Measurements from ENCODE around the gene KATNB1.

- TF ChIP-seq NPAS2 (CRISPR knock-in tag; IDR thresholded peaks at IDR 0.05; ENCODE audit: borderline replicate concordance) (no peak), CEBPB (IDR thresholded peaks at IDR 0.05) (no peak), POLR2A (IDR thresholded peaks at IDR 0.05; ENCODE audit: low read length) (no peak), JUNB (IDR thresholded peaks at IDR 0.05) (no peak)
- TF ChIP-seq, protein P1, sequence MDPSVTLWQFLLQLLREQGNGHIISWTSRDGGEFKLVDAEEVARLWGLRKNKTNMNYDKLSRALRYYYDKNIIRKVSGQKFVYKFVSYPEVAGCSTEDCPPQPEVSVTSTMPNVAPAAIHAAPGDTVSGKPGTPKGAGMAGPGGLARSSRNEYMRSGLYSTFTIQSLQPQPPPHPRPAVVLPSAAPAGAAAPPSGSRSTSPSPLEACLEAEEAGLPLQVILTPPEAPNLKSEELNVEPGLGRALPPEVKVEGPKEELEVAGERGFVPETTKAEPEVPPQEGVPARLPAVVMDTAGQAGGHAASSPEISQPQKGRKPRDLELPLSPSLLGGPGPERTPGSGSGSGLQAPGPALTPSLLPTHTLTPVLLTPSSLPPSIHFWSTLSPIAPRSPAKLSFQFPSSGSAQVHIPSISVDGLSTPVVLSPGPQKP (IDR thresholded peaks at IDR 0.05; ENCODE audit: low read depth, low read length): no peak
- TF ChIP-seq, protein P2, sequence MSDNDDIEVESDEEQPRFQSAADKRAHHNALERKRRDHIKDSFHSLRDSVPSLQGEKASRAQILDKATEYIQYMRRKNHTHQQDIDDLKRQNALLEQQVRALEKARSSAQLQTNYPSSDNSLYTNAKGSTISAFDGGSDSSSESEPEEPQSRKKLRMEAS (IDR thresholded peaks at IDR 0.05): no peak
Observed at GRCh38 chr16:57703416-57704010, 32.1 kb upstream of the KATNB1 start.

All from A549 (cell line).